Gastroesophageal sphincter (tissue), 4 donors: ENCODE measurements around the gene DIPK2B. TPM values are rescaled to one million over a fixed set of nuclear protein-coding genes. Genes with fewer than 3 reads are reported as not detected.

Source experiments
- ATAC-seq: fragments of 150-250 bp; one replicate; pipeline ENCODE4 v1.9.1; 2016; ENCODE audit warnings: mild to moderate bottlenecking, moderate library complexity
- H3K27ac ChIP-seq, 4 donors: fragments of 200-600 bp; sonication (generic) in 3 of 4; 1 replicate in 3 of 4; 2 replicates in 1 of 4; pipeline ENCODE4 v1.5.1; 2016 to 2019
- H3K27me3 ChIP-seq: fragments of 200-600 bp; sonication (generic); one replicate; pipeline ENCODE4 v1.5.1; 2019
- H3K36me3 ChIP-seq, 2 donors: fragments of 200-600 bp; sonication (generic); one replicate each; pipeline ENCODE4 v1.5.1; 2019; ENCODE audit warnings: control low read depth in 1 of 2
- H3K4me1 ChIP-seq, 3 donors: fragments of 200-600 bp; sonication (generic); 1 replicate in 2 of 3; 2 replicates in 1 of 3; pipeline ENCODE4 v1.5.1; 2016 to 2019; ENCODE audit warnings: control low read depth in 2 of 3
- H3K4me3 ChIP-seq, 2 donors: fragments of 200-600 bp; sonication (generic); one replicate each; pipeline ENCODE4 v1.5.1; 2019; ENCODE audit warnings: mild to moderate bottlenecking in 1 of 2, moderate library complexity in 1 of 2
- H3K9me3 ChIP-seq, 3 donors: fragments of 200-600 bp; sonication (generic); one replicate each; pipeline ENCODE4 v1.5.1; 2017 to 2019; ENCODE audit warnings: control low read depth in 2 of 3
- CTCF ChIP-seq, 4 experiments: fragments of 200-600 bp in 2 of 4; fragments of 450-650 bp in 2 of 4; sonication (generic) in 1 of 4; IDR thresholded peaks; one replicate each; pipeline ENCODE4 v1.5.1; 2017 to 2019; ENCODE audit warnings: antibody characterized with exemption in 4 of 4, mild to moderate bottlenecking in 2 of 4, moderate library complexity in 2 of 4
- EP300 ChIP-seq: sonication (generic); formaldehyde crosslinking; IDR thresholded peaks from one replicate; pipeline ENCODE4 v1.6.1; 2017; ENCODE audit warnings: antibody characterized with exemption, mild to moderate bottlenecking
- POLR2A ChIP-seq, 2 donors: fragments of 450-650 bp; IDR thresholded peaks; one replicate each; pipeline ENCODE4 v1.6.1; 2017; ENCODE audit warnings: antibody characterized with exemption in 2 of 2, mild to moderate bottlenecking in 2 of 2, moderate library complexity in 1 of 2
- POLR2AphosphoS5 ChIP-seq: sonication (generic); formaldehyde crosslinking; IDR thresholded peaks from one replicate; pipeline ENCODE4 v1.6.1; 2017; ENCODE audit warnings: antibody characterized with exemption
- WGBS, 2 donors: methylation state at CpG; one replicate each; pipeline ENCODE4 v1.1.5; 2018; ENCODE audit warnings: low coverage in 1 of 2; 5-methylcytosine and 5-hydroxymethylcytosine counted together
- total RNA-seq, 4 donors: library from RNA; depleted of rRNA; stranded (reverse); fragments of >200 nt; gene quantifications; one replicate each; pipeline ENCODE4 v1.1.0, GENCODE V29; 2016

Gene DIPK2B, protein sequence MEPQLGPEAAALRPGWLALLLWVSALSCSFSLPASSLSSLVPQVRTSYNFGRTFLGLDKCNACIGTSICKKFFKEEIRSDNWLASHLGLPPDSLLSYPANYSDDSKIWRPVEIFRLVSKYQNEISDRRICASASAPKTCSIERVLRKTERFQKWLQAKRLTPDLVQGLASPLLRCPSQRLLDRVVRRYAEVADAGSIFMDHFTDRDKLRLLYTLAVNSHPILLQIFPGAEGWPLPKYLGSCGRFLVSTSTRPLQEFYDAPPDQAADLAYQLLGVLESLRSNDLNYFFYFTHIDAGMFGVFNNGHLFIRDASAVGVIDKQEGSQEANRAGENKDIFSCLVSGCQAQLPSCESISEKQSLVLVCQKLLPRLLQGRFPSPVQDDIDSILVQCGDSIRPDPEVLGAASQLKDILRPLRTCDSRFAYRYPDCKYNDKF
- 10 to 100 TPM; 11.4 to 31.9 (median 18.6) TPM for total RNA-seq

DNA sequence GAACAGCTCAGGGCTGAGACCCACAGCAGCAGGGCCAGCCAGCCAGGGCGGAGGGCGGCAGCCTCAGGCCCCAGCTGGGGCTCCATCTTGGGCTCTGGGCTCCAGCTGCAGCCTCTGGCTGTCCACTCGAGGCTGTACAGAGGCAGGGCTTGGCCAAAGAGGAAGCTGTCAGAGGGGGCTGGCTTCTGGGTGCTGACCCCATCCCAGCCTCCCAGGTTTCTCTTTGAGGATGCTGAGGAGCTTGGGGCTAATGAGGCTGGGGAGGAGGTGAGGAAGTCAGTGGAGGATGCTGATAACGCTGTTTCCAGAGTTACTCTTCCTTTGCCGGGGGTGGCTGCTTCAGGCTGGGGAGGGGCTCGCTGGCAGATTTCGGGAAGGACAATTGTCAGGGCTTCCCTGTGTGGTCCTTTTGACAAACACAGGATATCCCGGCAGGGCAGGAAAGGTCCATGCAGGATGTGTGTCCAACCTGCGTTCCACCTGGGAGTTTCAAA lies at the start of gene DIPK2B:
Gene DIPK2B, minus strand, starts transcription at position 136 of the 494 bp plus-strand sequence. Its CDS starts 50 bp downstream, at position 86.
- TF ChIP-seq EP300 (no peak), POLR2AphosphoS5 (no peak), CTCF (IDR thresholded peaks at IDR 0.05) (no peak), POLR2A (IDR thresholded peaks at IDR 0.05) (no peak)
- WGBS, 2 donors, result no CpG with 5 or more reads among the region's 9 CpGs
- Histone ChIP-seq H3K36me3 (no peaks in the 10 kb centered on the region), H3K27ac (peak within 1 kb of the TSS in 3 of 4 donors; percentile 19 to 59 (median 52)), H3K4me3 (peak within 1 kb of the TSS in 1 of 2 donors; percentile 34), H3K4me1 (no peaks in the 10 kb centered on the region), H3K27me3 (no peaks in the 10 kb centered on the region), H3K9me3 (no peaks in the 10 kb centered on the region)
- peak; percentile 78 for ATAC-seq

DNA sequence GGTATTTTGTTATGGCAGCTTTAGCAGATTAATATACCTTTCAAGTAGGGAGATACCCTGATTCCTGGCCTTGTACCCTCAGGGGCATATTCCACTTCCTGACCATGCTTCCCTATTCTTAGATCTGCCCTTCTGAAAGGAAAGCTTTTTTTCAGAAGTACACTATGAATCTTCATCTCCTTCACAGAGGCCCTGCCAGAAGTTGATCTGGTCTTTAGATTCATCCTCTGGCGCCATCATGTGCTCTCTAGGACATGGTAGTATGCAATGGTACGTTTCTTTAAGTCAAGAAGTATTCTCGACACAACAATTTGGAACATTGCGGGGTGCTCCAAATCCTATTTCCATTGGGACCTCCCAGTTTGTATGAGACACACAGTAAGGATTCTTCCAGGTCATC lies 39.6 kb upstream of the DIPK2B start:
- no peaks in the 10 kb centered on the region for H3K27me3 ChIP-seq
- H3K9me3 ChIP-seq, result no peaks in the 10 kb centered on the region
- H3K36me3 ChIP-seq, result no peaks in the 10 kb centered on the region
- TF ChIP-seq POLR2A (IDR thresholded peaks at IDR 0.05) (no peak), CTCF (IDR thresholded peaks at IDR 0.05) (no peak), EP300 (no peak), POLR2AphosphoS5 (no peak)
- WGBS, 2 donors, result 74% methylated on average over 3 of the region's 4 CpGs; no CpG with 5 or more reads in 1 of the 2 donors
- ATAC-seq, result no peak
- H3K27ac ChIP-seq, result no peak overlapping the region
- H3K4me3 ChIP-seq, result no peak overlapping the region
- no peaks in the 10 kb centered on the region for H3K4me1 ChIP-seq

GRCh38 chrX:45238489-45238888 lies 37.8 kb upstream of the DIPK2B start:
- Histone ChIP-seq H3K9me3 (no peaks in the 10 kb centered on the region), H3K27ac (no peak overlapping the region), H3K27me3 (no peaks in the 10 kb centered on the region), H3K4me3 (no peak overlapping the region), H3K4me1 (no peaks in the 10 kb centered on the region), H3K36me3 (no peaks in the 10 kb centered on the region)
- ATAC-seq, result no peak
- WGBS, 2 donors, result 86% methylated on average over 1 of the region's 1 CpG; no CpG with 5 or more reads in 1 of the 2 donors
- TF ChIP-seq POLR2A (IDR thresholded peaks at IDR 0.05), result no peak
- no peak for TF ChIP-seq CTCF (IDR thresholded peaks at IDR 0.05)
- TF ChIP-seq EP300, result no peak
- no peak for TF ChIP-seq POLR2AphosphoS5

DNA sequence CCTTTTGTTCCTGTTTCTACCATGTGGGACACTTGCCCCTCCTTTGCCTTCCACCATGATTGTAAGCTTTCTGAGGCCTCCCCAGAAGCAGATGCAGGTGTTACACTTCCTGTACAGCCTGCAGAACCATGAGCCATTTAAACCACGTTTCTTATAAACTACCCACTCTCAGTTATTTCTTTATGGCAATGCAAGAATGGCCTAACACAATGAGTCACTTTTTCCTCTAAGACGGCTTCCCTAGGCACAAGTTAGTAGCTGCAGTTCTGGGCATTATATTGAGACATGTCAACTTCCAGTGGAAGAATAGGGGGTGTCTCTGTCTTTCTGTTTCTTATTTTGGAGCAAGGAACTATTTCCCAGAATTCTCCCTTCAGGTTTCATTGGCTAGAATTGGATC lies 32.9 kb upstream of the DIPK2B start:
- ATAC-seq, result no peak

More for the DNA sequence above, 32.9 kb upstream of the DIPK2B start:
- no peaks in the 10 kb centered on the region for H3K9me3 ChIP-seq
- H3K36me3 ChIP-seq, result no peaks in the 10 kb centered on the region
- no peak overlapping the region for H3K27ac ChIP-seq
- H3K4me1 ChIP-seq, result no peaks in the 10 kb centered on the region
- WGBS, 2 donors, result 50% methylated on average over 2 of the region's 2 CpGs; no CpG with 5 or more reads in 1 of the 2 donors
- H3K27me3 ChIP-seq, result no peaks in the 10 kb centered on the region
- H3K4me3 ChIP-seq, result no peak overlapping the region
- no peak for TF ChIP-seq CTCF (IDR thresholded peaks at IDR 0.05)
- no peak for TF ChIP-seq POLR2AphosphoS5
- TF ChIP-seq EP300, result no peak
- no peak for TF ChIP-seq POLR2A (IDR thresholded peaks at IDR 0.05)
